SU-DHL-6 (cell line): ENCODE results near the gene MAPK14.
"Not testable (repeated sequence)": the region's sequence is repeated elsewhere in the genome, so short reads cannot be mapped to it uniquely, and the experiment has no call there.

Experiments used
- H2AFZ ChIP-seq: fragments of 200-600 bp; sonication (generic); 2 replicates; pipeline ENCODE4 v1.6.1; 2014; ENCODE audit warnings: low read depth, mild to moderate bottlenecking, moderate library complexity, mixed read lengths, antibody characterized with exemption, low read length; ENCODE audit not compliant: severe bottlenecking
- H3F3A ChIP-seq: fragments of 200-600 bp; shearing (Covaris generic); 2 replicates; pipeline ENCODE4 v1.6.0; 2016; ENCODE audit warnings: antibody characterized with exemption, mild to moderate bottlenecking; ENCODE audit not compliant: insufficient read depth
- H3K27ac ChIP-seq: fragments of 200-600 bp; sonication (generic); 2 replicates; pipeline ENCODE4 v1.5.1; 2016; ENCODE audit warnings: low read depth, mild to moderate bottlenecking, low read length, moderate library complexity, mixed read lengths
- H3K27me3 ChIP-seq: fragments of 200-600 bp; sonication (generic), shearing (Covaris generic); 2 replicates; pipeline ENCODE4 v1.6.0; 2014; ENCODE audit warnings: mild to moderate bottlenecking, low read length
- H3K36me3 ChIP-seq: fragments of 200-600 bp; sonication (generic); 2 replicates; pipeline ENCODE4 v1.6.1; 2014; ENCODE audit warnings: mild to moderate bottlenecking, low read length, mixed read lengths
- H3K4me2 ChIP-seq: fragments of 300-600, 200-600 bp; shearing (Covaris generic), sonication (generic); 2 replicates; pipeline ENCODE4 v1.6.0; 2014; ENCODE audit warnings: low read length, low read depth, mild to moderate bottlenecking; ENCODE audit not compliant: poor library complexity, severe bottlenecking
- H3K4me3 ChIP-seq: fragments of 200-600 bp; sonication (generic); 2 replicates; pipeline ENCODE4 v1.5.1; 2014; ENCODE audit warnings: antibody characterized with exemption, low read length, mild to moderate bottlenecking, mixed read lengths; ENCODE audit not compliant: insufficient read depth, poor library complexity, severe bottlenecking
- H3K79me2 ChIP-seq: fragments of 200-600 bp; sonication (generic); 2 replicates; pipeline ENCODE4 v1.6.1; 2014; ENCODE audit warnings: mild to moderate bottlenecking, low read length, moderate library complexity; ENCODE audit not compliant: insufficient read depth
- H3K9ac ChIP-seq: fragments of 200-600 bp; sonication (generic); 2 replicates; pipeline ENCODE4 v1.7.0; 2014; ENCODE audit warnings: mild to moderate bottlenecking, low read length
- H3K9me2 ChIP-seq: fragments of 200-600 bp; sonication (generic); replicated peaks from 2 replicates; pipeline ENCODE4 v1.6.1; 2014; ENCODE audit warnings: low read length; ENCODE audit not compliant: insufficient read depth
- H3K9me3 ChIP-seq: fragments of 200-600 bp; sonication (generic); 2 replicates; pipeline ENCODE4 v1.6.1; 2014; ENCODE audit warnings: low read length, mixed read lengths; ENCODE audit not compliant: insufficient read depth
- H4K20me1 ChIP-seq: fragments of 200-600 bp; sonication (generic); 2 replicates; pipeline ENCODE4 v1.6.1; 2014; ENCODE audit warnings: low read depth, mild to moderate bottlenecking, antibody characterized with exemption, low read length, moderate library complexity, mixed read lengths
- EZH2phosphoT487 ChIP-seq: fragments of 200-600 bp; sonication (generic), shearing (Covaris generic); conservative IDR thresholded peaks from 2 replicates; pipeline ENCODE4 v1.6.1; 2018; ENCODE audit warnings: mild to moderate bottlenecking, antibody characterized with exemption, low read length, moderate library complexity, mixed read lengths
- TF ChIP-seq, protein P1 (sequence below): fragments of 200-600 bp; sonication (generic); IDR thresholded peaks from one replicate; pipeline ENCODE4 v1.5.1; 2017; ENCODE audit warnings: antibody characterized with exemption, mild to moderate bottlenecking, low read length, moderate library complexity; ENCODE audit not compliant: insufficient read depth, poor library complexity, severe bottlenecking

Gene MAPK14

DNA sequence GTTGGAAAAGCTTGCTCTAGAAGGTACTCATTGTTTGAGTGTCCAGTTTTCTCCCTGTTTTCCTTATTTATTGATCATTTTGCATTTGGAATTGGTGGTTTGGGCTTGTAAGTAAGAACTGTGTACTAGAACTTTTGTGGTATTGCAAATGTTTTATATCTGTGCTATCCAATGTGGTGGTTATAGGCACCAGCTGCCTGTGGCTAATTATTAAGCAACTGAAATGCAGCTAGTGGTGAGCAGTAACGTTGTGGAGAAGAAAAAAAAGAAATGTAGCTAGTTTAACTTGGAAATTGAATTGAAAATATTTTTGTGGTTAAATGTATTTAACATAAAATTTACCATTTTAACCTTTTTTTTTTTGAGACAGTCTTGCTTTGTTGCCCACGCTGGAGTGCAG is 52.0 kb downstream of the MAPK14 start:
- H3K36me3 ChIP-seq: peaks cover 94% of the 10 kb centered on the region
- H3K27ac ChIP-seq: no peak overlapping the region
- H3K27me3 ChIP-seq: no peaks in the 10 kb centered on the region
- no peak overlapping the region for H3K4me2 ChIP-seq
- no peaks in the 10 kb centered on the region; the same call in 1 of the 2 replicates for H3K9me3 ChIP-seq
- no peaks in the 10 kb centered on the region for H4K20me1 ChIP-seq
- peaks cover 13% of the 10 kb centered on the region for H3K79me2 ChIP-seq
- H3K4me3 ChIP-seq: no peak overlapping the region
- no peaks in the 10 kb centered on the region for H3K9me2 ChIP-seq
- H3F3A ChIP-seq: peaks cover 8% of the 10 kb centered on the region; the same call in 1 of the 2 replicates
- TF ChIP-seq EZH2phosphoT487: no peak
- TF ChIP-seq, protein P1, sequence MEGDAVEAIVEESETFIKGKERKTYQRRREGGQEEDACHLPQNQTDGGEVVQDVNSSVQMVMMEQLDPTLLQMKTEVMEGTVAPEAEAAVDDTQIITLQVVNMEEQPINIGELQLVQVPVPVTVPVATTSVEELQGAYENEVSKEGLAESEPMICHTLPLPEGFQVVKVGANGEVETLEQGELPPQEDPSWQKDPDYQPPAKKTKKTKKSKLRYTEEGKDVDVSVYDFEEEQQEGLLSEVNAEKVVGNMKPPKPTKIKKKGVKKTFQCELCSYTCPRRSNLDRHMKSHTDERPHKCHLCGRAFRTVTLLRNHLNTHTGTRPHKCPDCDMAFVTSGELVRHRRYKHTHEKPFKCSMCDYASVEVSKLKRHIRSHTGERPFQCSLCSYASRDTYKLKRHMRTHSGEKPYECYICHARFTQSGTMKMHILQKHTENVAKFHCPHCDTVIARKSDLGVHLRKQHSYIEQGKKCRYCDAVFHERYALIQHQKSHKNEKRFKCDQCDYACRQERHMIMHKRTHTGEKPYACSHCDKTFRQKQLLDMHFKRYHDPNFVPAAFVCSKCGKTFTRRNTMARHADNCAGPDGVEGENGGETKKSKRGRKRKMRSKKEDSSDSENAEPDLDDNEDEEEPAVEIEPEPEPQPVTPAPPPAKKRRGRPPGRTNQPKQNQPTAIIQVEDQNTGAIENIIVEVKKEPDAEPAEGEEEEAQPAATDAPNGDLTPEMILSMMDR: no peak
- no peak overlapping the region for H2AFZ ChIP-seq
- H3K9ac ChIP-seq: no peak overlapping the region

DNA sequence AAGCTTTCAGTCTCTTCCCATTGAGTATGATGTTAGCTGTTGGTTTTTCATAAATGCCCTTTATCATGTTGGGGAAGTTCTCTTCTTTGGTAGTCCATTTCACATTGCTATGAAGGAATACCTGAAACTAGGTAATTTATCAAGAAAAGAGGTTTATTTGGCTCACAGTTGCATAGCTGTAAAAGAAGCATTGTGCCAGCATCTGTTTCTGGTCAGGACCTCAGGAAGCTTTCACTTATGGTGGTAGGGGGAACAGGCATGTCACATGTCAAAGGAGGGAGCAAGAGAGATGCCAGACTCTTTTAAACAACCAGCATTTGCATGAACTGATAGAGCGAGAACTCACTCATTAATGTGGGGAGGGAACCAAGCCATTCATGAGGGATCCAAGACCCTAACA is 54.7 kb downstream of the MAPK14 start:
- Histone ChIP-seq H3K9me3 (no peaks in the 10 kb centered on the region; the same call in 1 of the 2 replicates), H3K36me3 (peaks cover 74% of the 10 kb centered on the region), H3K27me3 (no peaks in the 10 kb centered on the region), H3F3A (no peaks in the 10 kb centered on the region), H3K4me2 (no peak overlapping the region), H2AFZ (no peak overlapping the region), H3K9ac (no peak overlapping the region), H3K79me2 (peaks cover 9% of the 10 kb centered on the region), H3K4me3 (no peak overlapping the region), H3K9me2 (no peaks in the 10 kb centered on the region), H4K20me1 (no peaks in the 10 kb centered on the region), H3K27ac (no peak overlapping the region)
- TF ChIP-seq, protein P1: no peak
- no peak for TF ChIP-seq EZH2phosphoT487

DNA sequence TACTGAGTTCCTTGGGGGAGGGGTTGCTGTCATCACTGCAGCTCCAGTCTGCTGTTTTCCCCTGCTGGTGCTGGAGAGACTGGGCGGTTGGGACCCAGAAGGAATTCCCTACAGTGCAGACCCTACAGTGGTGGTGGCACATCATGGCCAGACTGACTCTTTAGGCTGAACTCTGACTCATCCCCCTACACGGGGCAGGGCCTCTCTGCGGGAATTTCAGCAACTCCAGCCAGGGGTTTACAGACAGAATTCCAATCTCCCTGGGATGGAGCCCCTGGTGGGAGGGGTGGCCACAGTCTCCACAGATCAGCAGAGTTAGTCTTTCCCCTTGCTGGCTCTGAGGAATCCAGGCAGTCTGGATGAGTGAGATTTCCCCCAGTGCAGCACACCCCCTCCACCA is 55.8 kb downstream of the MAPK14 start:
- no peaks in the 10 kb centered on the region; the same call in 1 of the 2 replicates for H3K9me3 ChIP-seq
- TF ChIP-seq EZH2phosphoT487: no peak
- TF ChIP-seq, protein P1: no peak
- no peak overlapping the region for H2AFZ ChIP-seq

DNA sequence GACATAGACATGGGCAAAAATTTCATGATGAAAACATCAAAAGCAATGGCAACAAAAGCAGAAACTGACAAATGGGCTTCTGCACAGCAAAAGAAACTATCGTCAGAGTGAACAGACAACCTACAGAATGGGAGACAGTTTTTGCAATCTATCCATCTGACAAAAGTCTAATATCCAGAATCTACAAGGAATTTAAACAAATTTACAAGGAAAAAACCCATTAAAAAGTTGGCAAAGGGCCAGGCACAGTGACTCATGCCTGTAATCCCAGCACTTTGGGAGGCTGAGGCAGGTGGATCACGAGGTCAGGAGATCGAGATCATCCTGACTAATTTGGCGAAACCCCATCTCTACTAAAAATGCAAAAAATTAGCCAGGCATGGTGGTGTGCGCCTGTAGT is 60.6 kb downstream of the MAPK14 start:
- H2AFZ ChIP-seq, H3K27me3 ChIP-seq, H3K9me3 ChIP-seq, H3K9ac ChIP-seq, H3K9me2 ChIP-seq, H3K4me3 ChIP-seq, H4K20me1 ChIP-seq, H3K4me2 ChIP-seq, H3K79me2 ChIP-seq, H3K27ac ChIP-seq: not testable (repeated sequence)
- H3F3A ChIP-seq: peaks cover 20% of the 10 kb centered on the region; the same call in 1 of the 2 replicates
- H3K36me3 ChIP-seq: peaks cover 16% of the 10 kb centered on the region

More for the DNA sequence above, 55.8 kb downstream of the MAPK14 start:
- no peaks in the 10 kb centered on the region for H4K20me1 ChIP-seq
- H3F3A ChIP-seq: no peaks in the 10 kb centered on the region
- H3K4me3 ChIP-seq: no peak overlapping the region
- H3K9ac ChIP-seq: no peak overlapping the region
- no peak overlapping the region for H3K4me2 ChIP-seq
- H3K27ac ChIP-seq: no peak overlapping the region
- H3K79me2 ChIP-seq: peaks cover 9% of the 10 kb centered on the region
- H3K36me3 ChIP-seq: peaks cover 63% of the 10 kb centered on the region
- H3K9me2 ChIP-seq: no peaks in the 10 kb centered on the region
- H3K27me3 ChIP-seq: no peaks in the 10 kb centered on the region
